ENCODE measurements around the gene NUP160.
"Not testable (repeated sequence)": the region's sequence is repeated elsewhere in the genome, so short reads cannot be mapped to it uniquely, and the experiment has no call there.

Gene NUP160

GRCh38 chr11:47879259-47880158 lies 31.4 kb upstream of the NUP160 start:
- intact Hi-C loops (cut with DNase I; ENCODE audit: low total_unique reads), result no loop called here
- no peak for TF ChIP-seq CTCF (IDR thresholded peaks at IDR 0.05)
- Histone ChIP-seq H3K4me1 (no peaks in the 10 kb centered on the region), H3K4me3 (no peak overlapping the region), H3K27me3 (no peaks in the 10 kb centered on the region), H3K9me3 (peaks cover 0 to 15% (median 8%) of the 10 kb centered on the region in 3 donors), H3K36me3 (no peaks in the 10 kb centered on the region), H3K27ac (no peak overlapping the region)
- DNase-seq, result no peak

DNA sequence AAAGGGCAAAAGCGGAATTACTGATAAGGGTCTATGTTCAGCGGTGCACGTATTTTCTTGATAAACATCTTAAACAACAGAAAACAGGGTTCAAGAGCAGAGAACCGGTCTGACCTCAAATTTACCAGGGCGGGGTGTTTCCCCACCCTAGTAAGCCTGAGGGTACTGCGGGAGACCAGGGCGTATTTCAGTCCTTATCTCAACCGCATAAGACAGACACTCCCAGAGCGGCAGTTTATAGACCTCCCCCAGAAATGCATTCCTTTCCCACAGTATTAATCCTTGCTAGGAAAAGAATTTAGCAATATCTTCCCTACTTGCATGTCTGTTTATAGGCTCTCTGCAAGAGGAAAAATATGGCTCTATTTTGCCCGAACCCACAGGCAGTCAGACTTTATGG lies 27.7 kb upstream of the NUP160 start:
- H3K27ac ChIP-seq; H3K27me3 ChIP-seq; intact Hi-C loops (cut with DNase I; ENCODE audit: low total_unique reads); H3K4me3 ChIP-seq; DNase-seq; H3K4me1 ChIP-seq; H3K36me3 ChIP-seq: not testable (repeated sequence)
- H3K9me3 ChIP-seq, result peaks cover 0 to 15% (median 8%) of the 10 kb centered on the region in 3 donors

DNA sequence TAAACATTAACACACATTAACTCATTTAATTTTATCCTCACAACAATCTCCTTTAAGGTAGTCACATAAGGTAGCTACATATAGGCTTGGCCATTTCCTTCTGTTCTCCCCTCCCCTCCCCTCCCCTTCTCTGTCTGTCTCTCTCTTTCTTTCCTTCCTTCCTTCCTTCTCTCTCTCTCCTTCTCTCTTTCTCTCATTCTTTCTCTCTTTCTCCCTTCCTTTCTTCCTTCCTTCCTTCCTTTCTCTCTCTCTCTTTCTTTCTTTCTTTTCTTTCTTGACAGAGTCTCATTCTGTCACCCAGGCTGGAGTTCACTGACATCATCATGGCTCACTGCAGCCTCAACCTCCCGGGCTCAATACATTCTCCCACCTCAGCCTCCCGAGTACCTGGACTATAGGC lies 22.3 kb upstream of the NUP160 start:
- DNase-seq, result no peak
- Histone ChIP-seq H3K9me3 (peaks cover 0 to 5% (median 0%) of the 10 kb centered on the region in 3 donors), H3K4me3 (no peak overlapping the region), H3K27ac (no peak overlapping the region), H3K27me3 (no peaks in the 10 kb centered on the region), H3K36me3 (no peaks in the 10 kb centered on the region), H3K4me1 (peaks cover 0 to 2% (median under 1%) of the 10 kb centered on the region in 4 donors)
- no peak for TF ChIP-seq CTCF (IDR thresholded peaks at IDR 0.05)
- intact Hi-C loops (cut with DNase I; ENCODE audit: low total_unique reads), result no loop called here

GRCh38 chr11:47869544-47870393 lies 21.6 kb upstream of the NUP160 start:
- Histone ChIP-seq H3K4me1 (peaks cover 0 to 6% (median 3%) of the 10 kb centered on the region in 4 donors), H3K27ac (no peak overlapping the region), H3K27me3 (no peaks in the 10 kb centered on the region), H3K4me3 (no peak overlapping the region), H3K9me3 (no peaks in the 10 kb centered on the region), H3K36me3 (no peaks in the 10 kb centered on the region)
- intact Hi-C loops (cut with DNase I; ENCODE audit: low total_unique reads), result no loop called here
- TF ChIP-seq CTCF (IDR thresholded peaks at IDR 0.05), result no peak
- no peak for DNase-seq

DNA sequence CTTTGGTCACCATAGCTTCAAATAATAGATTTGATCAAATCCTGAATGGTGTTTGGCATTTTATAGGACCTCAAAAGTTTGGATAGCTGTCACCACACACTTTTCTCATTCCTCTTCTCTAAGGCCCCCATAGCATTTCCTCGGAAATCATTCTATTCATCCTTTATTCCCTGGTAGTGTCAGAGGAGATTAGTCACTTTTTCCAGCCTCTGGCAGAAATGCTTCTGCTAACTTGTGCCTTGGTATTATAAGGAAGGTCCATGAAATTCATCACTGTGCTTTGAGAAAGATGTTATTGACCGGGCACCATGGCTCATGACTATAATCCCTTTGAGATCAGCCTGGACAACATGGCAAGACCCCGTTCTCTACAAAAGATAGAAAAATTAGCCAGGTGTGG lies 19.7 kb upstream of the NUP160 start:
- Histone ChIP-seq H3K4me3 (no peak overlapping the region), H3K27me3 (no peaks in the 10 kb centered on the region), H3K27ac (no peak overlapping the region), H3K9me3 (no peaks in the 10 kb centered on the region), H3K36me3 (no peaks in the 10 kb centered on the region), H3K4me1 (peaks cover 0 to 15% (median 4%) of the 10 kb centered on the region in 4 donors)
- intact Hi-C loops (cut with DNase I; ENCODE audit: low total_unique reads), result no loop called here
- no peak for DNase-seq
- TF ChIP-seq CTCF (IDR thresholded peaks at IDR 0.05), result no peak

GRCh38 chr11:47866892-47867291 lies 18.7 kb upstream of the NUP160 start:
- peaks cover 0 to 15% (median 4%) of the 10 kb centered on the region in 4 donors for H3K4me1 ChIP-seq
- H3K27me3 ChIP-seq; H3K4me3 ChIP-seq; H3K27ac ChIP-seq; DNase-seq; H3K9me3 ChIP-seq; intact Hi-C loops (cut with DNase I; ENCODE audit: low total_unique reads); H3K36me3 ChIP-seq: not testable (repeated sequence)

All from tibial artery (tissue), 4 donors.